SW 1271 (cell line): ENCODE data around the gene KCNQ4.
A peak's percentile ranks its signal among the peaks of the same experiment; 100 is the strongest.

Experiments
- DNase-seq, 2 experiments: peaks; one replicate each; lab custom pipeline; 2025; lab: John Stamatoyannopoulos, UW

The KCNQ4 gene

GRCh38 chr1:40755067-40755466 lies 28.5 kb upstream of the KCNQ4 start:
- DNase-seq = no peak

- DNase-seq = no peak
Measured at GRCh38 chr1:40756523-40756922, 27.1 kb upstream of the KCNQ4 start.

DNA sequence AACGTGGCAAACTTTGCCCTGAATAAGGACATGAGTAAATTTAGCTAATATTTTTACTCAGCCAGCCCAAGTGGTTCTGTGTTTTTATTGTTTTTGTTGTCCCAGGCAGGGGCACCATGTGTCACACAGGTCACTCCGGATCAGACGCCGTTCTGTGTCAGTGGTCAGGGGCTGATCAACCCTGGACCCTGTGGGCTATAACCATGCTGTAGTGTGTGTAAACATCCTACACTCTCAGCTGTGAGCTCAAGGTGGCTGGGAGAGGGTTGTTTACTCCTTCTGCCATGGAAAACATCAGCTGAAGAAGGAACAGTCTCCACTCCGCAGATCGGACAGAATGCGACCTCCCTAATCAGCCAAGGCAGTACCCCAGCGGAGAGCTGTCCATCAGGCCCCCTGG lies 26.5 kb upstream of the KCNQ4 start:
- no peak for DNase-seq

- DNase-seq = no peak
Measured at GRCh38 chr1:40758004-40758403, 25.6 kb upstream of the KCNQ4 start.

- DNase-seq = no peak
Measured at GRCh38 chr1:40758578-40759343, 24.8 kb upstream of the KCNQ4 start.

- no peak for DNase-seq
Measured at GRCh38 chr1:40760984-40761383, 22.6 kb upstream of the KCNQ4 start.

GRCh38 chr1:40762144-40762923 lies 21.3 kb upstream of the KCNQ4 start:
- no peak for DNase-seq

GRCh38 chr1:40763742-40764532 lies 19.6 kb upstream of the KCNQ4 start:
- DNase-seq = no peak

DNA sequence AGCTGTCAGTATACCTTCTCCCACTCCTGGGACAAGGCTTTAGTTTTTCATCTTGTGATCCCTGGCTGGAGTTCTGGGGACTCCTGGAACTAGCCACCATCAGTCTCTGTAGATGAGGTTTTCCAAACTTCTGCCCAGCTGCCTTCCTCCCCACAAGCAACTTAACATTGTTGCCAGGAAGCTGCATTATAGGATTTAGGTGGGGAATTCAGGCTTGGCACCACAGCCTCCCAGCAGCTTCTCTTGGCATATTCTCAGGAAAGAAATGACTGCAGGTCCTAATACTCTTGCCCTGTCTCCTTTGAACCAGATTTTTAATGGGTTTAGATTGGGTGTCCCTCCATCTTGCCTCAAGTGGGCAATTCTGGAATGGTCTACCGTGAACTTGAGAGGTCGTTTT lies 18.6 kb upstream of the KCNQ4 start:
- no peak for DNase-seq

DNA sequence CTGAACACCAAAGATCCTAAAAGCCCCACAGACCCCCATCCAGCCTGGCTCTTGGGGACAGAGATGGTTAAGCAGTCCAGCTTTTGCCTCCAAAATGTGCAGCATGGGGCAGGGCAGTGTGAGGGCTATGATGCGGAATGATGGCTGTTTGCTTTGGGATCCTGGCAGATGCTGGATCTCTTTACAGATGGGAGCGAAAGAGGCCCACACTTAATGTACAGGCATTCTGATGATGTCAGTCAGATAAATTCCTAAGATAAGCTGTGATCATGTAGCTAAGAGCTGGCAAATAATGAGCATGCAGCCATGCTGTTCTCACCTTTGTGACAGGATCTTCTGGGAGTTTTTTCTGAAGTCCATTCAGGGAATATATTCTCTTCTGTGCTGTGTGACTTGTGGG lies 17.6 kb upstream of the KCNQ4 start:
- DNase-seq = no peak

- DNase-seq = no peak
Measured at GRCh38 chr1:40766560-40766959, 17.0 kb upstream of the KCNQ4 start.

GRCh38 chr1:40768146-40768990 lies 15.2 kb upstream of the KCNQ4 start:
- no peak for DNase-seq

DNA sequence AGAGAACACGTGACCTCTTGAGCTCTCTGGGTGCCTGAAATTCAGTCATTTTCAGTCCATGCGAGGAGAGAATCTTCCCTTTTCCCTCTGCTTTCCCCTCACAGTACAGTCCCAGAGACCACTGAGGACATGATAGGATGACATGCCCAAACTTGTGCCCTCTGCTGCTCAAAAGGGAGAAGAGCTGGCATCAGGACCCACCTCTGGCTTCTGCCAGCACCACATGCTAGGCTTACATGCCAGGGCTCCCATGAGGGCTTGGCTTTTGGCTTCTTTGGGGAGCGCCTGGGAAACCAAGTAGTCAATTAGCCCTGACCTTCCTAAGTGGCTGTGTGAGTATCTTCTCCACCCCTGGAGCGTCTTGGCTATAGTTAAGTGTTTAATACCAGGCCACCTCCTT lies 13.8 kb upstream of the KCNQ4 start:
- DNase-seq = no peak

DNA sequence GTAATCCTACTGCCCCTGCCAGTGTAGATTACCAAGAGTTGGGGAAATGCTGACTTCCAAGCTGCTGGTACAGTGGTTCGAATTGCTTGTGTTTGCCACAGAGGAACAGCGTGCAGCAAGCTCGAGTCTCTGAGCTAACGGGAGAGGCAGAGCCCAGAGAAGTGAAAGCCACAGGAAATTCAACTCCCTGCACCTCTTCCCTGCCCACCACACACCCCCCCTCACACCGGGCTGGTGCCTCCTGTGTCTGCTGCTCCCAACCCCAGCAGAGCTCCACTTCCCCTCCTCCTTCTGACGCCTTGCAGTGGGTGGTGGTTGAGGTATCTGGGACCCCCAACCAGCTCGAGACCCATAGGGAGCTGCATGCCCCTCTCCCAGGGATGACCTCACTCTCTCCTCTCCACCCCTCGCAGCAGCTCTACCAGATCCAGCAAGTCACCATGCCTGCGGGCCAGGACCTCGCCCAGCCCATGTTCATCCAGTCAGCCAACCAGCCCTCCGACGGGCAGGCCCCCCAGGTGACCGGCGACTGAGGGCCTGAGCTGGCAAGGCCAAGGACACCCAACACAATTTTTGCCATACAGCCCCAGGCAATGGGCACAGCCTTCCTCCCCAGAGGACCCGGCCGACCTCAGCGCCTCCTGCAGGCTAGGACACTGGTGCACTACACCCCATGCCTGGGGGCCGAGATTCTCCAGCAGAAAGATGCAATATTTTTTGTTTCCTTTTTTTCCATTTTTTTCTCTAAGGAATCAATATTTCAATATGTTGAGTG lies 13.1 kb upstream of the KCNQ4 start:
- no peak for DNase-seq

DNA sequence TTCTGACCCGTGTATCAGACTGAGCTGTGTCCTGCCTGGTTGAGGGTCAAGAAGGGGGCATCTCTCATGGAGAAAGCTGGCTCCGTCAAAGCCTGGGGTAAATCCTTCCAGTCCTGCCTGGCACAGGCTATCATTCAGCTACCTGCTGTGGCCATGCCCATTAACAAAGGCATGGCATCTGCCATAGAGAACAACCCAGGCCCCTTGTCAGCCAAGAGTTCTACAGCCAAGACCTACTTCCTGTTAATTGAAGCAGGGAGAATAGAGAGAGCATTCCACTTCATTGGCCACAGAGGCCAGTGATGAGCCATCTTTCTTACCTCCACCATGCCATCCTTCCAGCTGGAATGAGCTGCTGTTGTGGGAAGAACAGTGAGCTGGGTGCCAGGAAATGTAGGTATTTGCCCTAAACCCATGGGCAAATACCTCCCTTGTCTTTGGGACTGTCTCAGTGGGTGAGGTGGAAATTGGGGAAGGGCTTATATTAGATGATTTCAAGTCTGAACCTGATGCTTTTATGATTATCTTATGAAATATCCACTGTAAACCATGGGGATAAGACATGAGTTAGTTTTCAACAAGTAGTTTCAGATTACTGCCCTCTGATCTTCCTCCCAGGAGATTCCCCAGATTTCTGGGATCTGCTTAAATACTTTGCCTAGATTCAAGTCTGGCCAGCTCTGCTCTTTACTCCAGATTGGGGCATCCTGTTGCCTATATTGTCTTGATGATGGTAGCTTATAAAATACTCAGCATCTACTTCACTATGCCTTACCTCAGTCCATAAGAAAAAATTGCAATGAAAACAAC lies 11.2 kb upstream of the KCNQ4 start:
- no peak for DNase-seq

DNA sequence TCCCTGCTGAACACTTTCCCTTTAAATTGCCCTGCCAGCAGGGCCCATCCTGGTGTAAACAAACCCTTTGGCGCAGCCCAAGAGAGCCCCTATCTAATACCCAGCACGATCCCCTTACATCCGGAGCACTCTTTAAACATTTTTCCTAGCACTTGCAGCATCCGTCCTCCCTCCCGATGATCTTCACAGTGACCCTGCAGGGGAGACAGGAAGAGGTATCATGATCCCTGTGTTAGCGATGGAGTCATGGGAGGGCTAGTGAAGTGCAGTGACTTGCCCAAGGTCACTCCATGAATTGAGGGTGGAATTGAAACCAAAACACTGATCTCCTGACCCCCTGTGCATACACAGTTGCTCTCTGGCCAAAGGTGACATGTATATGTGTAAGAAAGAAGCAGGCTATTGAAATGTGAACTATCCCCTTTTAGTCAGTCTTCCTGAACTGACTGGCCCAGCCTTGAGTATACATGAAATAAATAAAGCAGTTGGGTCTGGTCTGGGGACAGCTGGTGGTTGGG lies 9.8 kb upstream of the KCNQ4 start:
- DNase-seq = no peak

DNA sequence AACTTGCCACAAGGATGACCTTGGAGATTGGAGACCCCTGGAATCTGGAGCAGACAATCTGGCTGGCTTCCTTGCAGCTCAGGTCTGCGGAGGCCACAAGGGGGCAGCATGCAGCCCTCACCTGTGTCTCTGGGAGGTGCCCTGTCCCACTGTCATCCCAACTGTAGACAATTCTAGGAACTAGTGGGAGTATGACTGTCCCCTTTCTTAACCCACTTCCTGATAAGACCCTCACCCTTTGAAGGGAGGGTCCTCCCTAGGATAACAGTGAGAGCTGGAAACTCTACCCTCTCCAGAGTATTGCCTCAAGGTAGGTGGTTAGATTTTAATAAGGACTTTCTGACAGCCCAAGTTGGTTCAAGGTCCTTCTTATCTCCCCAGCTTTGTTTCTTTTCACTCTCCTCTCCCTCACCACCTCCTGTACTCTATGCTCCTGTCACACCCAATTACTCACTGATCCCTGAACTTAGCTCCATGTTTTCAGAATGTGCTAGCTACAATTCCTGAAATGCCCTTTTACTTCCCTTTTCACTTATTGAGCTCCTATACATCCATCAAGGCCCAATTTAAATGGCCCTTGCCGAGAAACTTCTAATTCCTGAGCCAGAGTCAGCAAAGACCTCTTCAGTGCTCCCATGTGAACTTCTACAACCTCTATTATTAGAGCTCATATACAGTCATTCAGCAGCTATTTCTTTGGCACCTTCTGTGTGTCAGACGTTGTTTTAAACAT lies 9.2 kb upstream of the KCNQ4 start:
- peak in 1 of 2 experiments; percentile 11 for DNase-seq

- no peak for DNase-seq
Measured at GRCh38 chr1:40776236-40777072, 7.1 kb upstream of the KCNQ4 start.
